Measurements from ENCODE around the gene SERPINB13.

The SERPINB13 gene

DNA sequence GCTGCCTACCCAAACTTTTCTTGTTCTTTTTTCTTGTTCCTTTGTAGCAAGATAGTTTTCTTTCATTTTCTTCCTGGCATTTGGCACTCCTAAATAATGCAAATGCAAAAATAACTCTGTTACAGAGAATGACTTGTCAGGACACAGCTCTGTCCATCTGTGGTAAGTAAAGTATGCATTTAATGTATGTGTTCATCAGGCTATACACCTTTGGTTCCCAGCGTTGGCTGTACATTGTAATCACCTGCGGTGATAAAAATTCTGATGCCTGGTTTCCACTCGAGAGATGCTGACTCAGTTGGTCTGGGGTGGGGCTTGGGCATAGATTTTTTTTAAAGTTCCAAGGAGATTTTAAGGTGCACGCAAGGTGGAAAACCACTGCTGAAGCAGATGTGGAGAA, at the start of gene SERPINB13:
SERPINB13 (plus strand) TSS at position 378 of the 400 bp plus-strand sequence. CDS start 1,325 bp downstream, outside the sequence.
- DNase-seq: no peak

DNA sequence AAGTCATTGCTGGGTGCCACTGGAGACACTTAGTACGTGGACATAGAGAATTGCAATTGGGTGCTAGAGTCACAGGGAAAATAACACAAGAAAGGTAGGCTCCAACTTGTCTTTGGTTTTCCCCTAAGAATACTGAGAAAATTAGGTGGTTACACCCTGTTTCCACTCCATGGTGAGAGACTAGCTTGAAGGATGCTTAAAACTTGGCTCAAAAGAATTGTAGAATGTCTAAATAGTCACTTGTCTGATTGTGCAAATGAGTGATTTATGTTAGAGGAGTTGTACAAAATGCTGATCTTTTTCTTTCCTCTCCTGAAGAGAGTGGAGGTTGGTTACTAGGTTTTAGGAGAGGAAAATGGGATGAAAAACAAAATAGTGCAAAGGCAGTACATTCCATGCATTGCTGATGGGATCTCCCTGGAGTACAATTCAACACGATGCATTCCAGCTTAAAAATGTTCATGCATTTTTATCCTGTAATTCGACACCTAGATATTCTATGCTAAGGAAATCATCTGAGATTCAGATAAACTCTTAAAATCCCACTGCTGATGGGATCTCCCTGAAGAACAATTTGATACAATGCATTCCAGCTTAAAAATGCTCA, 47.1 kb upstream of the SERPINB13 start:
- no peak for DNase-seq

GRCh38 chr18:63542069-63542468, 45.1 kb upstream of the SERPINB13 start, which contains the start of gene SERPINB12:
SERPINB12 (plus strand) TSS chr18:63542369; CDS start chr18:63556160, 13,791 bp downstream.
- no peak for DNase-seq

GRCh38 chr18:63544017-63544416, 43.1 kb upstream of the SERPINB13 start:
- no peak for DNase-seq

GRCh38 chr18:63545000-63545399, 42.1 kb upstream of the SERPINB13 start:
- no peak for DNase-seq

- DNase-seq: no peak
Measured at GRCh38 chr18:63550068-63550467, 37.1 kb upstream of the SERPINB13 start.

GRCh38 chr18:63551769-63552168, 35.4 kb upstream of the SERPINB13 start:
- no peak for DNase-seq

DNA sequence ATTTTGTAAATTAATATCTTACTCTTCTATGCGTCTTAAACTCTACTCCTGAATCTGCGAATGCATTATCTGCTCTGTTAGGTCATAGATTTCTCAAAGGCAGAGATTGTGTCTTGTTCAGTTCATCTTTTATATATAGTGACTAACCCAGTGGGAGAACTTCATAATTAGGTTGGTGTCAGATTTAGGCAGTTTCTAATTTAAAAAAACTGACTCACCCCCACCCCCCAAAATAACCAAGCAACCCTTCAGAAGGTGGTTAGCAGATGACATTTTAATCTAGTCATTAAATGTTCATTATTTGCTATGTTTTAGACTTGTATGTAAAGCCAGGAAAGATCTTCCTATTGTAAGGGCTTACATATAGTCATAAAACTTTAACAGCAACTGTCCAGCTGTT, 34.6 kb upstream of the SERPINB13 start:
- no peak for DNase-seq

GRCh38 chr18:63553081-63553480, 34.1 kb upstream of the SERPINB13 start:
- no peak for DNase-seq

DNA sequence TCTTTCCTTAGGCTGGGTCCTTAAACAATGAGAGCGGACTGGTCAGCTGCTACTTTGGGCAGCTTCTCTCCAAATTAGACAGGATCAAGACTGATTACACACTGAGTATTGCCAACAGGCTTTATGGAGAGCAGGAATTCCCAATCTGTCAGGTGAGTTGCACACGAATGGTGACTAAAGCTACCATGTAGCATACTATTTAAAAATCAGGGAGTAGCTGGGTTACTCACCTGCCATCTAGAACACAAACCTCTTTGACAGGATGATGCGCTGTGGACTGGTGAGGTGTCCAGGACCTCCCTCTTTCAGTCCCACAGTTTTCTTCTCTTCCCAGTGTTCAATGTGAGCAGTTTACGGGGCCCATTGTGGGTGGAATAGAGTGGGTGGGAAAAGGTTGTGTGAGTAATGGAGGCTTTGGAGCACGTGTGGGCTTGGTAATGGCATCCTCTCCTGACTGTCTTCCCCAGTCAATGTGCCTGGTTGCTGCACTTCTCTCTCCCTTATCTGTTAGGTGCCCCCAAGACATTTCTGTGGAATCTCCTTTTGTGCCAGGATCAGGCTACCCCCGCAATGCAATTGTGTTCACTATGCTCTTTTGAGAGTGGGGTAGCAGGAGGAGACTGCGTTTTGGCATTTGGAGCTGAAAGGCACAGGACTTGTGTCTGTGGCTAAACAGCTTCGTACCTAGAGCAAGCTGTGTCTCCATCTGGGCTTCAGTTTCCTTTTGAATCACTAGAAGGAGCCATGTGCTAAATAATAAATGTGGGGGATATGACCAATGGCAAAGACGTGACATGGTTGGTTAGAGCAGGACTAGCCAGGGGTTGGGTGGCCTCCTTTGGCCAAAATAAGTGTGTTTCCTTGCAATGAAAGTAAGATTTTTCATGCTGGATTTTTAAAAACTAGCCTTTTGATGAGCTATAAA, 27.3 kb upstream of the SERPINB13 start:
- no peak for DNase-seq

- DNase-seq: no peak
Measured at GRCh38 chr18:63562284-63562683, 24.9 kb upstream of the SERPINB13 start.

DNA sequence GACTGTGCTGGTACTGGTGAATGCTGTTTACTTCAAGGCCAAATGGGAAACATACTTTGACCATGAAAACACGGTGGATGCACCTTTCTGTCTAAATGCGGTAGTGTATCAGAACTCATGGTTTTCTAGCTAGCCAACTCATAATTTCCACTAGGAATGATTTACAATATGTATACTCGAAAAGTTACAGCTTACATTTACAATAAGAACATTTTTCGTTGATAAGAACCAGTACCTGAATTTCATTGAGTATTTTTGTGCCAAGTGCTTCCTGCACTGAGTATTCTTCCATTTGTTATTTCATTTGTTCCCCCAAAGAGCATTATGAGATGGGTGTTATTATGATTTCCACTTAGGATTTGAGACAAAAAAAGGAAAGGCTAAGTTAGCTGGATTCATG, 23.1 kb upstream of the SERPINB13 start:
- no peak for DNase-seq

- no peak for DNase-seq
Measured at GRCh38 chr18:63564561-63564960, 22.6 kb upstream of the SERPINB13 start.

DNA sequence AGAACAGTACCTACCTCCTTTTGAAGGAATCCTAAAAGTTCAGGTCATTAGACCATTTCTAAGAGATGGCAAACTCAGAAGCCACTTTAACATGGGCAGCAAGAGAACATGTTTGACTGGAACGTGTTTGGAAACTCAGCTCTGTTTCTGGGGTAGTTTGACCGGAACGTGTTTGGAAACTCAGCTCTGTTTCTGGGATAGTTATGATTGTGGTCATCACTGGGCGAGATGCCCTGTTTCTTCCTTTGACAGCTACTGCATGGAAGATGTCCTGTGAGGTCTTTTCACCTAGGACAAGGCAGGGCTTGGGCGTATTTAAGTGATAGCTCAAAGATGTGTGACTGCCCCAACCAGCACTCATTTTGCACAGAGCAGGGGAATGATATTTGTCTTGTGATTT, 19.9 kb upstream of the SERPINB13 start:
- DNase-seq: no peak

GRCh38 chr18:63567825-63568224, 19.3 kb upstream of the SERPINB13 start:
- DNase-seq: no peak

GRCh38 chr18:63570721-63571120, 16.4 kb upstream of the SERPINB13 start:
- DNase-seq: no peak

DNA sequence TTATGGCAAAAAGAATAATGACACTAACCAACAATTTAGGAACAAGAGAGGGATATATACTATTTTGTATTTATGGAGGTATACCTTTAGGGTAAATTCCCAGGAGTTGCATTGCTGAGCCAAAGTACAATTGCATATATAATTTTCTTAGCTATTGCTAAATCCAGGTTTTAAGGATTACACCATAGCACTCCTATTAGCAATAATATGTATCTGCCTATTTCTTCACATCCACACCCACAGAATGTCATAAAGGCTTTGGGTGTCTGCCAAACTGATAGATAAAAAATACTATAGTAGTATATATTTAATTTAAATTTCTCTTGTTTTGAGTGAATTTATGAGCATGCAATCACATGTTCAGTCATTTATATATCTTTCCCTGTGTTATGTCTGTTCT, 11.5 kb upstream of the SERPINB13 start:
- no peak for DNase-seq

DNA sequence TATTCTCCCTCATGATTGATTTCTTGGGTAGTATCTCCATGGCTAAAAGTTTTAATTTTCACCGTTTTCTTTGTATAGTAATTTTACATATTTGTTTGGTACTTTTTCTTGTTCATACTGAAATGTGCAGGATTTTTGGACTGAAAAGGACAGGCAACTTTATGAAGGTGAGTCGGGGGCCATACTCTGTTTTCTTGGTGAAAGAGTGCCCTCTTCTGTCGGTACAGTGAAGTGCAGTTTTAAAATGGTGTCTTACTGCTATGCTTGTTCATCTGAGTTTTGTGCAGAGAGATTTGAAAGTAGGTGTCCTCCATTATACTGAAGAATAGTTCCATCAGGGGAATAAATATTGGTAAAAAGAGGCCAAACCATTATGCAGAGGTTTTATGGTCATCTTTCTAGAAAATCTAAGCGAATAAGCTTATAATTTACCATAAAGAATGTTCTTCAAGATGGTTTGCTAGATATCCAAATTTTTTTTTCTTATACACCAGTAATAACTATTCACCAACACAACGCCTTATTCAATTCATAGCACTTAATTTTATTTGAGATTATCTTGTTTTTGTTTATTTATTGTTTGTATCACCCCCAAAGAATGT, 8.7 kb upstream of the SERPINB13 start:
- DNase-seq: no peak

- no peak for DNase-seq
Measured at GRCh38 chr18:63579616-63580015, 7.5 kb upstream of the SERPINB13 start.

DNA sequence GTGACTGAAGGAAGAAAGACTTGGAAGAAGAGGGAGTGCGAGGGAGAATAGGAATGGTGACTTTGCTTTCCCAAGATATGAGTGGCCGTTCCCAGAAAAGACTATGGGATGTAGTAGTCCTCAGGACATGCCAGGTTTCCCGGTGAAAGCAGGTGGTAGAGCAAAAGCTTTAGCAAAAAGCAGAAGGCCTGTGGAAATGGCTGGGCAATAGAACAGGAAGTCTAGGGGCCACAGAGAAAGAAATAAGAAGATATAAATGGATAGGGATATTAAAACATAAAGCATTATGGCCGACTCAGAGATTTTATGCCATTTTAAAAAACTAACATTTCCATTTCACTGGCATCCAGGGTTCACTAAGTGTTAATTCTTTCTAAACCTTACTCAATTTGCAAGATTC, 1.2 kb upstream of the SERPINB13 start:
- no peak for DNase-seq

DNA sequence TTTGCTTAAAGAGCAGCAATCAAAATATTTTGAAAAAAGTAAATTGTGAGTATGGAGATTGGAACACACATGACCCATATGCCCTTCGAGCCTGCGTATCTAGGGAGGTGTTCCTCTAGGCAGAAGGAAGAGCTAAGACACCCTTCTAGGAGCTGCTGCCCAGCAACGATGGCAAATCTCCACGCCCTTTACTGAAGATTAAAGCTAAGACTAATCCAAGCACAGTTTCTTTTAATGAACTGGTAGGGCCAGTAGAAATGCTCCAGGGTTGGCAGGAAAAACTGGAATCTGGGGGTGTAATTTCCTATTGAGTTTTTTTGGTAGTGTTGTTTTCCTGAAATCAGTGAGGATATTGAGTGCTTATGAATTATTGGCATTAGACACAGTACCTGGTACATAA, 712 bp upstream of the SERPINB13 start:
- DNase-seq: no peak

GRCh38 chr18:63588909-63589308, 1.8 kb downstream of the SERPINB13 start:
- no peak for DNase-seq

DNA sequence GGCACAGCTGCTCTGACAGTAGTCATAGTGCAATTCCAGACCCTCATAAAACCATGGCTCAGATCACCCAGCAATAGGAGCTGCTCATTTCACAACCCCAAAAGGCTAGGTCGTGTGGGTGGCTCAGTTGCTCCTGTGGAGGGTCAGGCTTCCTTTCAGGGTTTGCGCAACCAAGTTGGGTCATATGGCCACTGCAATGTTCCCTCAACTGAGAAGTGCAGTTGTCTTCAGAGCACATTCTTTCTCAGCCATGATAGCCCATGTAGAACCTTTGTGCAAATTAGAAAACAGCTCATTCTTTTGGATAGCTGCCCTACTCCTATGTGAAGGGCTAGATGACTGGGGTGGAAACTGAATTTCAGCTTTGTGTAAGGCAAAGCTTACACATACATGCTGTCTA, 3.2 kb downstream of the SERPINB13 start:
- no peak for DNase-seq

All from NCI-H1694 treated with DMSO at 0.1 percent for 48 hours (cell line).